ENCODE results near the gene DPY19L3. TPM values are rescaled to one million over a fixed set of nuclear protein-coding genes. Genes with fewer than 3 reads are reported as not detected.

DPY19L3 gene
- total and polyA plus RNA-seq, 2 donors (not counting 1 experiment from before 2014, with no cell fraction given), result 18.8 to 24.2 TPM

DNA sequence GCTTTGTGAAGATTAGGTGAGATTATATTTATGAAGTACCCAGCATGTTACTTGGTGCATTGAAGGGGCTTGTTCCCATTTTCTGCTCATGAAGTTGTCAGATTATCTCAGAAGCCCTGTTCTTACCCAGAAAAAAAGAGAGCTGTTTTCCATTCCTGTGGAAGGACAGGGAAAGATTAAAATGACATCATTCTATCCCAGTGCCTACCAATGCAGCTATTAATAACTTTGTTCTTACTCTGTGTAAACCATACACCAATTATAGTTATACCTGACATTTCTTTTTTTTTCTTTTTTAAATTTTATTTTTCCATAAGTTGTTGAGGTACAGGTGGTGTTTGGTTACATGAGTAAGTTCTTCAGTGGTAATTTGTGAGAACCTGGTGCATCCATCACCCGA lies 41.5 kb upstream of the DPY19L3 start:
- TF ChIP-seq, protein P1, sequence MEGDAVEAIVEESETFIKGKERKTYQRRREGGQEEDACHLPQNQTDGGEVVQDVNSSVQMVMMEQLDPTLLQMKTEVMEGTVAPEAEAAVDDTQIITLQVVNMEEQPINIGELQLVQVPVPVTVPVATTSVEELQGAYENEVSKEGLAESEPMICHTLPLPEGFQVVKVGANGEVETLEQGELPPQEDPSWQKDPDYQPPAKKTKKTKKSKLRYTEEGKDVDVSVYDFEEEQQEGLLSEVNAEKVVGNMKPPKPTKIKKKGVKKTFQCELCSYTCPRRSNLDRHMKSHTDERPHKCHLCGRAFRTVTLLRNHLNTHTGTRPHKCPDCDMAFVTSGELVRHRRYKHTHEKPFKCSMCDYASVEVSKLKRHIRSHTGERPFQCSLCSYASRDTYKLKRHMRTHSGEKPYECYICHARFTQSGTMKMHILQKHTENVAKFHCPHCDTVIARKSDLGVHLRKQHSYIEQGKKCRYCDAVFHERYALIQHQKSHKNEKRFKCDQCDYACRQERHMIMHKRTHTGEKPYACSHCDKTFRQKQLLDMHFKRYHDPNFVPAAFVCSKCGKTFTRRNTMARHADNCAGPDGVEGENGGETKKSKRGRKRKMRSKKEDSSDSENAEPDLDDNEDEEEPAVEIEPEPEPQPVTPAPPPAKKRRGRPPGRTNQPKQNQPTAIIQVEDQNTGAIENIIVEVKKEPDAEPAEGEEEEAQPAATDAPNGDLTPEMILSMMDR (conservative IDR thresholded peaks at IDR 0.05 in 1 of 2, IDR thresholded peaks at IDR 0.05 in 1 of 2; ENCODE audit: low read depth in 1 of 2, low read length in 2 of 2), result no peak
- TF ChIP-seq EZH2 (IDR thresholded peaks at IDR 0.05; ENCODE audit: low read length, missing control alignments), result no peak
- H3K36me3 ChIP-seq (ENCODE audit: control insufficient read depth, insufficient read depth, low read length), result peaks cover 2% of the 10 kb centered on the region

DNA sequence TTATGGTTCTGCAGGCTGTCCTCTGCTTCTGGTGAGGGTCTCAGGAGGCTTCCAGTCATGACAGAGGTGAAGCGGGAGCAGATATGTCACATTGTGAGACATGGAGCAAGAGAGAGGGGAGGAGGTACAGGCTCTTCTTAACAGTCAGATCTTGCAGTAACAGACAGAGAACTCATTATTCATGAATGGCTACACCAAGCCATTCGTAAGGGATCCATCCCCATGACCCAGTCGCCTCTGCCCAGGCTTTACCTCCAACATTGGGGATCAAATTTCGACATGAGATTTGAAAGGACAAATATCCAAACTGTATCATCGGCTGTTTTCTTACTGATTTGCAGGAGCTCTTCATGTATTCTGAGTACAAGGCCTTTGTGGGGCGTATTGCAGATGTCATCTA lies 38.5 kb upstream of the DPY19L3 start:
- Histone ChIP-seq H3K27me3 (ENCODE audit: control insufficient read depth, insufficient read depth, low read length) (no peaks in the 10 kb centered on the region), H4K20me1 (ENCODE audit: control insufficient read depth, extremely low read depth, insufficient read depth, low read length) (no peaks in the 10 kb centered on the region), H3K27ac (ENCODE audit: insufficient read depth, low read length) (no peak overlapping the region), H3K4me3 (replicated peaks in 1 of 4; ENCODE audit: control extremely low read depth in 1 of 4, insufficient read depth in 1 of 4, low read depth in 3 of 4, low read length in 4 of 4) (no peak overlapping the region), H3K4me2 (ENCODE audit: extremely low read depth, insufficient read depth, low read length) (no peak overlapping the region), H2AFZ (ENCODE audit: low read length) (no peak overlapping the region), H3K9ac (ENCODE audit: insufficient read depth, low read length) (no peak overlapping the region), H3K36me3 (ENCODE audit: control insufficient read depth, insufficient read depth, low read length) (peaks cover 2% of the 10 kb centered on the region), H3K79me2 (ENCODE audit: control insufficient read depth, insufficient read depth, low read length) (peaks cover 36% of the 10 kb centered on the region), H3K4me1 (ENCODE audit: control insufficient read depth, extremely low read depth, insufficient read depth, low read length) (no peaks in the 10 kb centered on the region), H3K9me3 (ENCODE audit: control insufficient read depth, insufficient read depth, low read depth, low read length) (no peaks in the 10 kb centered on the region)
- no peak for DNase-seq (ENCODE audit: low read depth in 2 of 2)
- TF ChIP-seq EZH2 (IDR thresholded peaks at IDR 0.05; ENCODE audit: low read length, missing control alignments), result no peak
- TF ChIP-seq, protein P1 (conservative IDR thresholded peaks at IDR 0.05 in 1 of 2, IDR thresholded peaks at IDR 0.05 in 1 of 2; ENCODE audit: low read depth in 1 of 2, low read length in 2 of 2), result no peak

More for the DNA sequence above, 41.5 kb upstream of the DPY19L3 start:
- Histone ChIP-seq H3K4me2 (ENCODE audit: extremely low read depth, insufficient read depth, low read length) (no peak overlapping the region), H3K9ac (ENCODE audit: insufficient read depth, low read length) (no peak overlapping the region), H3K27ac (ENCODE audit: insufficient read depth, low read length) (no peak overlapping the region), H3K79me2 (ENCODE audit: control insufficient read depth, insufficient read depth, low read length) (peaks cover 23% of the 10 kb centered on the region), H3K4me3 (replicated peaks in 1 of 4; ENCODE audit: control extremely low read depth in 1 of 4, insufficient read depth in 1 of 4, low read depth in 3 of 4, low read length in 4 of 4) (no peak overlapping the region), H3K4me1 (ENCODE audit: control insufficient read depth, extremely low read depth, insufficient read depth, low read length) (no peaks in the 10 kb centered on the region), H4K20me1 (ENCODE audit: control insufficient read depth, extremely low read depth, insufficient read depth, low read length) (no peaks in the 10 kb centered on the region), H3K9me3 (ENCODE audit: control insufficient read depth, insufficient read depth, low read depth, low read length) (no peaks in the 10 kb centered on the region), H3K27me3 (ENCODE audit: control insufficient read depth, insufficient read depth, low read length) (no peaks in the 10 kb centered on the region), H2AFZ (ENCODE audit: low read length) (no peak overlapping the region)
- DNase-seq (ENCODE audit: low read depth in 2 of 2), result no peak

DNA sequence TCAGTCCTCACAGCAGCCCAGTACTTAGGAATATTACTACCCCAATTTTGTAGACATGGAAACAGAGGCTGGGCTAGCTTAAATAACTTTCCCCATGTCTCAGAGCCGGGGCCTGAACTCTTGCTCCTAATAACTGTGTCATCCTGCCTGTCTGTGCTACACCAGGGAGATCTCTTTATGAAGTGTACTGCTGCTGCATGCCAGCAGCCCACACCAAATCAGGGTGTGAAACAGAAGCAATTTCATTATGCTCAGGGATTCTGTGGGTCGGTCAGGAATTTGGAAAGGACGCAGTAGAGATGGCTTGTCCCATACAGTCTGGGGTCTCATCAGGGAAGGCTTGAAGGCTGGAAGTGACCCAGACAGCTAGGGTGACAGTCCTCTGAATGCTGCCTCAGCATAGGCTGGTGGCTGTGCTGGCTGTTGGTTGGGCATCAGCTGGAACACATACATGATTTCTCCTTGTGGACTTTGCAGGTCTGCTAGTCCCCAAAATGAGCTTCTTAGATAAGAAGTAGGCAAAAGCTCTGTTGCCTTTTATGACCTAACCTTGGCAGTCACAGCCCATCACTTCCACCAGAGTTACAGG lies 37.5 kb upstream of the DPY19L3 start:
- no peaks in the 10 kb centered on the region for H3K27me3 ChIP-seq (ENCODE audit: control insufficient read depth, insufficient read depth, low read length)
- H3K9me3 ChIP-seq (ENCODE audit: control insufficient read depth, insufficient read depth, low read depth, low read length), result no peaks in the 10 kb centered on the region
- no peak for DNase-seq (ENCODE audit: low read depth in 2 of 2)
- H3K27ac ChIP-seq (ENCODE audit: insufficient read depth, low read length), result no peak overlapping the region
- TF ChIP-seq, protein P1 (conservative IDR thresholded peaks at IDR 0.05 in 1 of 2, IDR thresholded peaks at IDR 0.05 in 1 of 2; ENCODE audit: low read depth in 1 of 2, low read length in 2 of 2), result no peak
- no peak for TF ChIP-seq EZH2 (IDR thresholded peaks at IDR 0.05; ENCODE audit: low read length, missing control alignments)
- H3K4me3 ChIP-seq (replicated peaks in 1 of 4; ENCODE audit: control extremely low read depth in 1 of 4, insufficient read depth in 1 of 4, low read depth in 3 of 4, low read length in 4 of 4), result no peak overlapping the region
- H3K9ac ChIP-seq (ENCODE audit: insufficient read depth, low read length), result no peak overlapping the region
- H3K79me2 ChIP-seq (ENCODE audit: control insufficient read depth, insufficient read depth, low read length), result peaks cover 36% of the 10 kb centered on the region
- no peak overlapping the region for H3K4me2 ChIP-seq (ENCODE audit: extremely low read depth, insufficient read depth, low read length)
- H3K36me3 ChIP-seq (ENCODE audit: control insufficient read depth, insufficient read depth, low read length), result peaks cover 2% of the 10 kb centered on the region
- no peaks in the 10 kb centered on the region for H4K20me1 ChIP-seq (ENCODE audit: control insufficient read depth, extremely low read depth, insufficient read depth, low read length)
- H3K4me1 ChIP-seq (ENCODE audit: control insufficient read depth, extremely low read depth, insufficient read depth, low read length), result peaks cover 4% of the 10 kb centered on the region
- H2AFZ ChIP-seq (ENCODE audit: low read length), result no peak overlapping the region

Data from fibroblast of lung (primary cell).